ENCODE data around the gene TGM6. TPM values are rescaled to one million over a fixed set of nuclear protein-coding genes. Genes with fewer than 3 reads are reported as not detected.

The TGM6 gene
- total and polyA plus RNA-seq, 9 of the 15 experiments (the other 6 are each of a cell fraction or from before 2014, with no cell fraction given) = not detected

- ATAC-seq = no peak
- no peak for DNase-seq (ENCODE audit: extremely low read depth in 1 of 4, low spot score in 3 of 4)
- ChIA-PET POLR2A (interaction anchor here (0.7 to 1.4 kb wide), 3 partner anchors 9 to 201 kb away, joined by 3 to 5 read pairs (median 4); no protein-coding TSS in a partner anchor), CTCF (ENCODE audit: low intra/inter-chr PET ratio) (no interaction called here)
- no peak overlapping the region for H3K27ac ChIP-seq (ENCODE audit: extremely low read depth, low read depth, low read length)
- intact Hi-C loops (cut with micrococcal nuclease) = no loop called here
- BruUV-seq (replicated peaks) = no TSS peak
- WGBS (ENCODE audit: insufficient coverage, low coverage, missing lambda C conversion rate) = 0% methylated on average over 8 of the region's 12 CpGs
- in situ Hi-C loops (cut with MboI) = no loop called here
- no peak overlapping the region for H3K9ac ChIP-seq (ENCODE audit: insufficient read depth in 1 of 2, low read depth in 2 of 2, low read length in 2 of 2)
- no peak overlapping the region for H3K4me3 ChIP-seq
- no peaks in the 10 kb centered on the region for H3K9me3 ChIP-seq (replicated peaks; ENCODE audit: control insufficient read depth, insufficient read depth, low read depth, low read length)
- no peaks in the 10 kb centered on the region for H3K79me2 ChIP-seq (ENCODE audit: control insufficient read depth, insufficient read depth, low read length)
- H3K4me1 ChIP-seq (replicated peaks in 1 of 2; ENCODE audit: control insufficient read depth in 2 of 2, insufficient read depth in 2 of 2, low read length in 2 of 2) = no peaks in the 10 kb centered on the region
- no peak overlapping the region for H2AFZ ChIP-seq (ENCODE audit: low read depth, low read length)
- no peaks in the 10 kb centered on the region for H3K36me3 ChIP-seq (ENCODE audit: control insufficient read depth, insufficient read depth, low read length)
- H3K27me3 ChIP-seq (ENCODE audit: control insufficient read depth in 2 of 2, insufficient read depth in 2 of 2, low read length in 2 of 2) = peaks cover 5 to 31% of the 10 kb centered on the region in 2 experiments; a peak in 3 of 5 replicates
- H4K20me1 ChIP-seq (replicated peaks; ENCODE audit: control insufficient read depth, insufficient read depth, low read length) = no peaks in the 10 kb centered on the region
- TF ChIP-seq ZNF639 (CRISPR knock-in tag; conservative IDR thresholded peaks at IDR 0.05 in 1 of 2, IDR thresholded peaks at IDR 0.05 in 1 of 2) (no peak), TRIM28 (IDR thresholded peaks at IDR 0.05) (no peak), ZNF12 (CRISPR knock-in tag; IDR thresholded peaks at IDR 0.05) (no peak), STAT5A (IDR thresholded peaks at IDR 0.05; ENCODE audit: borderline replicate concordance, low read length) (no peak), GTF3C2 (IDR thresholded peaks at IDR 0.05; ENCODE audit: borderline replicate concordance, extremely low read depth, insufficient read length) (no peak), ZBTB1 (CRISPR knock-in tag; IDR thresholded peaks at IDR 0.05; ENCODE audit: borderline replicate concordance, low read depth) (no peak), BHLHE40 (IDR thresholded peaks at IDR 0.05; ENCODE audit: low read length) (no peak), E2F1 (CRISPR knock-in tag; IDR thresholded peaks at IDR 0.05) (no peak), TRIM24 (IDR thresholded peaks at IDR 0.05) (no peak), ZFP36 (IDR thresholded peaks at IDR 0.05; ENCODE audit: low read depth, low read length, partially characterized antibody) (no peak), HDAC3 (IDR thresholded peaks at IDR 0.05; ENCODE audit: borderline replicate concordance, partially characterized antibody) (no peak)
- no peak for FAIRE-seq
- no peak overlapping the region for H3K4me2 ChIP-seq (ENCODE audit: insufficient read depth, low read length)
- no peaks in the 10 kb centered on the region for H3K9me1 ChIP-seq (ENCODE audit: control insufficient read depth, insufficient read depth, low read length)
Measured at GRCh38 chr20:2394411-2395055, 13.8 kb downstream of the TGM6 start.

Measured in K562 (cell line).